Ishikawa (cell line): ENCODE results near the gene LCE5A.

Source experiments
- CEBPB ChIP-seq: IDR thresholded peaks from 2 replicates; pipeline ENCODE4 v1.6.1; 2012
- CREB1 ChIP-seq: IDR thresholded peaks from 2 replicates; pipeline ENCODE4 v1.6.1; 2012; ENCODE audit warnings: low read depth
- EGR1 ChIP-seq: IDR thresholded peaks from 2 replicates; pipeline ENCODE4 v1.6.1; 2012
- EP300 ChIP-seq: IDR thresholded peaks from 2 replicates; pipeline ENCODE4 v1.6.1; 2012; ENCODE audit warnings: borderline replicate concordance
- FOXM1 ChIP-seq: IDR thresholded peaks from 2 replicates; pipeline ENCODE4 v1.6.1; 2012; ENCODE audit warnings: low read depth, borderline replicate concordance
- NFIC ChIP-seq: IDR thresholded peaks from 2 replicates; pipeline ENCODE4 v1.6.1; 2012
- RAD21 ChIP-seq: IDR thresholded peaks from 2 replicates; pipeline ENCODE4 v1.6.1; 2012; ENCODE audit warnings: low read depth
- TAF1 ChIP-seq: IDR thresholded peaks from 2 replicates; pipeline ENCODE4 v1.6.1; 2012; ENCODE audit warnings: low read depth, mild to moderate bottlenecking
- TCF12 ChIP-seq: IDR thresholded peaks from 2 replicates; pipeline ENCODE4 v1.6.1; 2012; ENCODE audit warnings: low read depth
- TEAD4 ChIP-seq: IDR thresholded peaks from 2 replicates; pipeline ENCODE4 v1.6.1; 2012
- YY1 ChIP-seq: IDR thresholded peaks from 2 replicates; pipeline ENCODE4 v1.6.1; 2012; ENCODE audit warnings: low read depth
- ZBTB7A ChIP-seq: IDR thresholded peaks from 2 replicates; pipeline ENCODE4 v1.6.1; 2012; ENCODE audit warnings: low read depth
- TF ChIP-seq, protein P1 (sequence below): IDR thresholded peaks from 2 replicates; pipeline ENCODE4 v1.6.1; 2012
- TF ChIP-seq, protein P2 (sequence below): IDR thresholded peaks from 2 replicates; pipeline ENCODE4 v1.6.1; 2012
- TF ChIP-seq, protein P3 (sequence below): IDR thresholded peaks from 2 replicates; pipeline ENCODE4 v1.6.1; 2012; ENCODE audit warnings: low read depth, mild to moderate bottlenecking

Gene LCE5A

DNA sequence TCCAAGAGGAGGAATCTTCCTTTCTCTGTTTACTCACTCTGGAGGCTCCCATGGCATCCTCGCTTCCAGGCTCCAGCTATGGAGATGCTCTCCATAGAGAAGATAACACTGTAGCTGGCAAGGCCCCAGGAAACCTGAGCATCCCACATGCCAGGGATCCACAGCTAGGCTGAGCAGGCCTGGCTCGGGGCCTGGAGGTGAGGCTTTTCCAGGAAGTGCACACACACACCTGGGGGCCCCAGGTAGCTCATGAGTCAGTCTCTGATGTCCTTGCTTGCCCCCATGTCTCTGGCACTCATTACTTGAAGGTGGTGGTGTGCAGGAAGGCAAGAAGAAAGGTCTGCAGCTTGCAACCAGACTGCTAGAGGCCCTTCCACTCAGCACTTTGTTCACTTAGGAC is 5.5 kb upstream of the LCE5A start:
- TF ChIP-seq EP300: no peak
- TF ChIP-seq, protein P1, sequence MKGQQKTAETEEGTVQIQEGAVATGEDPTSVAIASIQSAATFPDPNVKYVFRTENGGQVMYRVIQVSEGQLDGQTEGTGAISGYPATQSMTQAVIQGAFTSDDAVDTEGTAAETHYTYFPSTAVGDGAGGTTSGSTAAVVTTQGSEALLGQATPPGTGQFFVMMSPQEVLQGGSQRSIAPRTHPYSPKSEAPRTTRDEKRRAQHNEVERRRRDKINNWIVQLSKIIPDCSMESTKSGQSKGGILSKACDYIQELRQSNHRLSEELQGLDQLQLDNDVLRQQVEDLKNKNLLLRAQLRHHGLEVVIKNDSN: no peak
- TF ChIP-seq EGR1: no peak
- TF ChIP-seq TEAD4: no peak
- no peak for TF ChIP-seq TAF1
- TF ChIP-seq FOXM1: no peak
- no peak for TF ChIP-seq ZBTB7A
- no peak for TF ChIP-seq CREB1
- no peak for TF ChIP-seq TCF12
- TF ChIP-seq CEBPB: no peak
- TF ChIP-seq, protein P2, sequence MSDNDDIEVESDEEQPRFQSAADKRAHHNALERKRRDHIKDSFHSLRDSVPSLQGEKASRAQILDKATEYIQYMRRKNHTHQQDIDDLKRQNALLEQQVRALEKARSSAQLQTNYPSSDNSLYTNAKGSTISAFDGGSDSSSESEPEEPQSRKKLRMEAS: no peak
- TF ChIP-seq, protein P3, sequence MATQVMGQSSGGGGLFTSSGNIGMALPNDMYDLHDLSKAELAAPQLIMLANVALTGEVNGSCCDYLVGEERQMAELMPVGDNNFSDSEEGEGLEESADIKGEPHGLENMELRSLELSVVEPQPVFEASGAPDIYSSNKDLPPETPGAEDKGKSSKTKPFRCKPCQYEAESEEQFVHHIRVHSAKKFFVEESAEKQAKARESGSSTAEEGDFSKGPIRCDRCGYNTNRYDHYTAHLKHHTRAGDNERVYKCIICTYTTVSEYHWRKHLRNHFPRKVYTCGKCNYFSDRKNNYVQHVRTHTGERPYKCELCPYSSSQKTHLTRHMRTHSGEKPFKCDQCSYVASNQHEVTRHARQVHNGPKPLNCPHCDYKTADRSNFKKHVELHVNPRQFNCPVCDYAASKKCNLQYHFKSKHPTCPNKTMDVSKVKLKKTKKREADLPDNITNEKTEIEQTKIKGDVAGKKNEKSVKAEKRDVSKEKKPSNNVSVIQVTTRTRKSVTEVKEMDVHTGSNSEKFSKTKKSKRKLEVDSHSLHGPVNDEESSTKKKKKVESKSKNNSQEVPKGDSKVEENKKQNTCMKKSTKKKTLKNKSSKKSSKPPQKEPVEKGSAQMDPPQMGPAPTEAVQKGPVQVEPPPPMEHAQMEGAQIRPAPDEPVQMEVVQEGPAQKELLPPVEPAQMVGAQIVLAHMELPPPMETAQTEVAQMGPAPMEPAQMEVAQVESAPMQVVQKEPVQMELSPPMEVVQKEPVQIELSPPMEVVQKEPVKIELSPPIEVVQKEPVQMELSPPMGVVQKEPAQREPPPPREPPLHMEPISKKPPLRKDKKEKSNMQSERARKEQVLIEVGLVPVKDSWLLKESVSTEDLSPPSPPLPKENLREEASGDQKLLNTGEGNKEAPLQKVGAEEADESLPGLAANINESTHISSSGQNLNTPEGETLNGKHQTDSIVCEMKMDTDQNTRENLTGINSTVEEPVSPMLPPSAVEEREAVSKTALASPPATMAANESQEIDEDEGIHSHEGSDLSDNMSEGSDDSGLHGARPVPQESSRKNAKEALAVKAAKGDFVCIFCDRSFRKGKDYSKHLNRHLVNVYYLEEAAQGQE: no peak
- TF ChIP-seq YY1: no peak
- TF ChIP-seq RAD21: no peak
- TF ChIP-seq NFIC: no peak

DNA sequence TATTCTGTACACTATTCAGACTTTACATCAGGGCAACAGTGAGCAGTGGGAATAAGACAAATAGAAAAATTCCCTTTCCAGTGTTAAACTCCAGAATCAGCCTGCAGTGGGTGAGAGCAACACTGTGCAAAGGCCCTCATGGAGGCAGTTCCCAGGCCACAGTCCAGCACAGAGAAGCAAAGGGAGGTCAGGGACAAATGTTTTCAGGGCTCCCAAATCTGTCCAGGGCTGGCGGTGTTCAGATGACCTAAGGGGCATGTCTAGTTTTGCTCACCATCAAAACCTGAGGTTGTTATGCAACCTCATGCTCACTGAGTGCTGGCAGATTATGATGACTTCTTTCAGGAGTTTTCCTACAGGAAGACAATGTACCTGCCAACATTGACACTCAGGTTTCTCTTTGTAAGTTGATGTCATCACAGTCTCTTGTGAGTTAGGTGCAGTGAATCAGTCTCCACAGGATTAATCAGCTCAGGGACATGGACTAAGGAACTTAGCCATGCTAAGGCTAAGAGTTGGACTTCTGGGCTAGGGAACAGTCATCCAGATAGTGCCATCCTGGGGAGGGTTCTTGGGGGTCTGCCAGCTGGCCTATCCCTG is 3.6 kb upstream of the LCE5A start:
- TF ChIP-seq TCF12 (no peak), EP300 (no peak), FOXM1 (no peak), ZBTB7A (no peak)

DNA sequence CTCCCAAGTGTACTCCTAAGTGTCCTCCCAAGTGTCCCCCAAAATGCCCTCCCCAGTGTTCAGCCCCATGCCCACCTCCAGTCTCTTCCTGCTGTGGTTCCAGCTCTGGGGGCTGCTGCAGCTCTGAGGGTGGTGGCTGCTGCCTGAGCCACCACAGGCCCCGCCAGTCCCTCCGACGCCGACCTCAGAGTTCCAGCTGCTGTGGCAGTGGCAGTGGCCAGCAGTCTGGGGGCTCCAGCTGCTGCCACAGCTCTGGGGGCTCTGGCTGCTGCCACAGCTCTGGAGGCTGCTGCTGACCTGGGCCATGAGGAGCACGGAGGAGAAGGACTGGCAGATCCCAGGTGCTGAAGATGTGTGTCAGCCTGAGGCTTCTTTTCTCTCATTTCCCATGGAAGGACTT is 993 bp downstream of the LCE5A start:
- TF ChIP-seq CEBPB: no peak
- no peak for TF ChIP-seq RAD21

DNA sequence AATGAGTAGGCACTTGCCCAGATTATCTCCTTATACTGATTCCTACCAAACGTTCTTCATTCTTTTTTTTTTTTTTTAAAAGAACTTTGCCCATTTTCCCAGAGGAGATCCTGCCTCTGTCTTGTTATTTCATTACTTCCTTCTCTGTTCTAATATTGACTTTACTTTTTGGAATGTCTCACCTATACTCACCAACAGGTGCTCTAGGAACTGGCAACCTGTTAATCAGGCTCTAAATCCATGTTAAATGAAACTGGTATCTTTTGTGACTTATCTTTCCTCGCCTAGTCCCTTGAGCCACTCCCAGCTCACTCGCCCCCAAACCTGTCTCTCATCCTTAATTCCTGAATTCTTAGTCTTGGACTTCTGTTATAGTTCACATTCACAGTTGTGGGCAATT is 2.5 kb downstream of the LCE5A start:
- TF ChIP-seq CEBPB (no peak), EP300 (no peak), TEAD4 (no peak), TCF12 (no peak), RAD21 (no peak), NFIC (no peak), FOXM1 (no peak), EGR1 (no peak), YY1 (no peak), CREB1 (no peak), ZBTB7A (no peak), TAF1 (no peak)
- TF ChIP-seq, protein P3: no peak
- TF ChIP-seq, protein P2: no peak
- TF ChIP-seq, protein P1: no peak

DNA sequence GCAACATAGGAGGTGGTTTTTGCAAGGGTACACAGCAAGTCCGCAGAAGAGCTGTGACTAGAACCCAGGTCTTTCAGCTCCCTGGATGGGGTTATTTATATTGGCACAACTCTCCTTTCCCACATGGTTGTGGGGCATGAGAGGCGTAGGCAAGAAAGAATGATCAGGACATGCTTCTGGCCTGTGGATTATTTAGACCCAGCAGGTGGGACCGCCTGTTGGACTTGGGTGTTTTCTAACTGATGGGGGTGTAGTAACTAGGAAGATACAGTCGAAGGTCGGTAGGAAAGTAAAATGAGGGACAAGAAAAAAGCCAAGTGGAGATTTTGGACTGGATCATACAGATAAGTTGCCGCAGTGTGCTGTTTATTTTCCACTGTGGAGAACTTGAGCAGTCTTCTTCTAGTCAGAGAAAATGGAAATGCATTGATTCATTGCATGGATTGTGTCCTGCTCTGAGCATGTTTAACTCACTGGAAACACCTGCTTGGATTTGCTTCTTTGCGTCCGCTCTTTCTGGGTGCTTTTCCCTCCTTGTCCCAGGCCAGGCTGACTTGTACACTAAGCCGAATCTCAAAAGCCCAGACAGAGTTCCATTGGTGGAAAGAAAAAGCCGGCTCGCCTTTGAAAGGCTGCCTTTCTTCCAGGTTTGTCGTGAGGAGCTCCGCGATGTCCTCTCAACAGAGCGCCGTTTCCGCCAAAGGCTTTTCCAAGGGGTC is 4.3 kb downstream of the LCE5A start:
- TF ChIP-seq TEAD4 (no peak), FOXM1 (no peak), RAD21 (no peak), CREB1 (no peak), YY1 (no peak), CEBPB (no peak), TAF1 (no peak), EGR1 (no peak), TCF12 (no peak), NFIC (no peak), ZBTB7A (no peak), EP300 (no peak)
- TF ChIP-seq, protein P1: no peak
- TF ChIP-seq, protein P2: no peak
- TF ChIP-seq, protein P3: no peak
